ENCODE results near the gene PTPRB.

The PTPRB gene

DNA sequence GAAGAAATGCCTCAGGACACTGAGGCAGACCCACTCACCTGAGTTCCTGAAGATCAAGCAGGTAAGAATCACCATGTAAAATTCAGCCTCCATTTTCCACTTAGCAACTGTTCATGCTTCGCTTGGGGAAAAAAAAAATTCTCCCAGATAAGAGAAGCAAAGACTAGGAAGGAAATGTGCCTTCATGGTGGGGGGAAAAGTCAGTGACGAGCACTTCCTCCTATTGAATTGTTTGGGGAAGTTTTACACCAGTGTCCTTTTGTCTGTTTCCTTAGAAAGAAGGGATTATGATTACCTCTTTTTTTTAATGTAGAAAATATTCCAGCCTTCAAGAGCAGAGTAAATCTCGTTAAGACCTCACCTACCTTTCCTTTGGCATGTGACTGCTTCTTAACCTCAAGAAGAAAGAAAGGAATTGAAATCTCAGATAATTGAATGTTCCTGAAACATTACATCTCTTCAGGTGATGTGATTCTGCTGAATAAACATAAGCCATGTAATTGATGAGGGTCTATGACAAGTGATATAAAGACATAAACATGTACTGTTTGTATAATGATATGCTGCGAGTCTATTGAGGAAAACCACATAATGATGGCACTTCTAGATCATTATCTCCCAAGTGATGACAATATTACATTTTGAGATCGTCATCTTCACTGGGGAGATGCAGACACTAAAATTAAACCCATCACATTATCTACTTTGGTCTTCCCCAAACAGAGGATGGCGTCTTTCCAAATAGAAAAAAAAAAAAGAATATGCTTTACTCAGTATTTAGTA is at the start of gene PTPRB:
TSS of gene PTPRB (minus strand) at position 127 of the 783 bp plus-strand sequence. CDS start at position 93, 34 bp downstream.
- DNase-seq = no peak

DNA sequence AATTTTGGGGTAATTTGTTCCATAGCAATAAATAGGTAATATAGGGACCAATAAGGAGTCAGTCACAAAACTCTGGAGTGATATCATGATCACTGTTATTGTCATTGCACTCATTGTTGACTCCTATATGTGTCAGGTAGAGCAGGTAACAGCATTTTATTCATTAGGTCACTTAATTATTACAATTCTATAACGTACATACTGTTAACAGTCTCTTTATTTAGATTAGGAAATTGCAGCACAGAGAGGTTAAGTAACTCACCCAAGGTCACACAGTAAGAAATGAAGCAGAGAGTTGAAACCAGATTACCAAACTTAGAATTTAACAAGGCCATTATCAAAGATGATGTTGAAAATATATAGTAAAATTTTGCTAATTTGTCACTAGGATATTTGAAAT is 49.7 kb upstream of the PTPRB start:
- no peak for DNase-seq

DNA sequence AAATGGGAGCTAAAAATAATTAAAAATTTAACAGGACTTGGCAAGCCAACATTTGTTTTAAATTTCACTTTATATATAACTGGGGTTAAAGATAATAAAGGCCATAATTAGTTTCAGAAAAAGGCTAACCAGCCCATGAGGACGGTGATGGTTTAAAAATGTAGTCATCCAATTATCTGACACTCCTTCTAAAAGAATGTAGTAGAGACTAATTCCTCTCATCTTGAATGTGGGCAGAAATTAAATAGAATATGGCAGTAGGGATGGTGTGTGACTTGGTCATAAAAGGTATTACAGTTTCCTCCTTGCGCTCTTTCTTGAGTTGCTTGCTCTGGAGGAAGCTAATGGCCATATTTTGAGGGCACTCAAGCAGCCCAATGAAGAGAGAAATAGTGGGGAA is 49.1 kb upstream of the PTPRB start:
- no peak for DNase-seq

DNA sequence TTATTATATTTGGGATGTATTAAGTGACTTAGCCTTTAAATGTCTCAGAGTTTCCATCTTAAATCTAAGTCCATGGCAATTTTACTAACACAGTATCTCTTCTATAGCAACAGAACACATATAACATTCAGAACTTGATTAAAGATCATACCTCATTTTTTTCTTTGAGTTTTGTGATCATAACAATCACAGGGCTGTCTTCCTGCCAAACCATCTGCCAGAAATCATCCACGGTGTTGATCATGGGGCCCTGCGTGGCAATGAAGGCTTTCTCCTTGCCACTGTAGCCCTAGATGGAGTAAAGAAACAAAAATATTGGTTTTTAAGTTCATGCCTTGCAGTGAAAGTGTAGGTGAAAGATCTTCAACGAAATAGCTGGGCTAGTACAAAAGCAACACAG is 46.7 kb upstream of the PTPRB start:
- no peak for DNase-seq

DNA sequence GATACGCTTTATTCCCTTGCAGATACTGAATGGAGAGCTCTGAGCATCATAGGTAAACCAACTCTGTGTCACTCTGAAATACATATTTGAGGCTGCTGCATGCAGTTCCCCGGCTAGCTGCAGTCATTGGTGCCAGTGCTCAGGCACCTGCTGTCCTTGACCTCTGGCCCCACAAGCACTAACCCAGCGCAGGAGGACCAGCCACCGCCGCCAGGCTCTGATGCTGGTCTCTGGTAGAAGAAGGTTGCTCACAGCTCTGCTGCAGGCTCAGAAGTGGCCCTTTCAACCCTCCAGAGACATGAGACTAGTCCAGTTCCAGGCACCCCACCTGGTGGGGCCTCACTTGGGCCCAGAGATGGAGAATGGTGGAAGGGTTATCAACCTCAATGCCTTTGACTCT is 34.5 kb upstream of the PTPRB start:
- no peak for DNase-seq

DNA sequence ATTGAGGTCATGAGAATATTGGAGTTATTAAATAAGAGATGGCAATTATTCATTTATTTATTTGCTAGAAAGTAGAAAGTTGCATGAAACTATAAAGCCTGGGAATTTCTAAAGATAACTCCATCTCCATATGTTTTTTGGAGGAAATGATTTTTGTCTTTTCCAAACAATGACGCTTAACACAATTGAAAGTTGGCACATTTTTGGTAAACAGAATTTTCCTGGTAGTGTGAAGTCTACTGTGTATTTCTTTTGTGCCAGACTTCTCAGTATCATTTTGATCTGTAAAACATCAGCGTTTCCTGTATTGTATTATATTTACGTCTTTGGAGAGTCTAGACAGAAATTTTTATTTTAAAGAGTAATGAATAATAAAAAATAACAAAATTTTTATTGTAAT is 33.7 kb upstream of the PTPRB start:
- DNase-seq = no peak

DNA sequence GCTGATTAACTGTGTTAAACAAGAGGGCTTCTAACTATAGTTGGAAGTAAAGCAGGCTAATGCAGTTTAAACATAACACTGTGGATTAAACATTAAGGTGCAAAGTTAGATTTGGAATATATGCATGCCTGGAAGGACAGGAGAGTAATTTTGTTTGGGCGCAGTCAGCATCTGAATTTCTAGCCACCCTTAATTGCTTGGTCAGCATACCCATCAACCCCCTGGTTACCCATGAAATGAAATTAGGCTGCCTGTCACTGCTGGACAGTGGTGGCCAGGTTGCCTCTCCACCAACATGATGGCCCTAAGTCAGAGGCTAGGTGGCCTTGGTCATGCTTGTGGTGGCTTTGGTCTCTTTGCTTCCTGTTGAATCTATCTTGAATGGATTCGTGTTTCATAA is 30.0 kb upstream of the PTPRB start:
- no peak for DNase-seq

DNA sequence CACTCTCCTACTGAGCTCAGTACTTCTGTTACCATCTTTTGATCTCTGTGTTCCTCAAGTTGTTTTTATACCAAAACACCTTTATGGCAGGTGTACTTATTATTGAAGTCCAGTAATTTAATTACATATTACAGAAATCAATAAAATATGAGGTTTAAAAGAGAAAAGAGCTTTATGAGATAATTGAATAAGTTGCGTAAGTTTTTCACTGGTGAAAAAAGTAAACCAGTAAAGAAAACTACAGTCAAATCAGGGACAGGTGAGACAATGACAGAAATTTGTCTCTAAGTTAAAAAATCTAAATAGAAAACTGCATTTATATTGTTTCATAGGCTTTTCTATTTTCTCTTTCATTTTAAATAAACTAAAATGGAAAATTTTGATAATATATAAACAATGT is 29.1 kb upstream of the PTPRB start:
- no peak for DNase-seq

DNA sequence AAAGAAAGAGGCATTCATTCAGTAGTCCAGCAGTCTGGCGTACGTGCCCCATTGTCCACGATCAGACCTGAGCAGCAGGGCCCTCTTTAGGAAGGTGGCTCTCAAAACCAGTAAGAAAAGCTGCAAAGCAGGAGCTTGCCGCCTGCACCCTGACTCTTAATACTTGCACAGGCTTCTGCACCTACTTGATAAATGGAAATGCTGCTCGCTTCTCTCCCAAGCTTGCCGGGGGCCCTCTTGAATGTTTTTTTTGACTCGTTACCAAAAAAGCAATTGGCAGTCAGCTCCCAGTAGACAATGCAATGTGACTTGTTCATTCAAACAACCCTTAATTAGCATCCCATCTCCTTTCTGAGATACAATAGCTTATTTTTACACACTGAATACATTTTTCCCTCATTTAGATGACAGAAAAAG is 27.2 kb upstream of the PTPRB start:
- DNase-seq = peak; percentile 54 to 73

DNA sequence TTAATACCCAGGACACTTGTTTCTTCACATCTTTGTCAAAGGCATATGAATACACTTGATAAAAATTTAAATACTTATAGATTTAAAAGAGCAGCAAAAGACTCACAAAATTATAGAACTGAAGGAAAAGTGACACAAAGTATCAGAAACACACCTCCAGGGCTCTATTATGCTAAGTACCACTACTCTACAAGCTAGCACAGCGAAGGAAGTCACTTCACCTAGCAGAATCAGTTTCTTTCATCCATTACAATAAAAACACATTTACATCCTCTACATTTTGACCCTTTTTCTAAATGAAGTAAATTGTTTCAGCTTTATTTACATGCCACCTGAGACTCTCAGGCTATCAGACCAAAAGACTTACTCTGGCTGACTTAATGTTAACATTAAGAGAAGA is 26.6 kb upstream of the PTPRB start:
- DNase-seq = no peak

DNA sequence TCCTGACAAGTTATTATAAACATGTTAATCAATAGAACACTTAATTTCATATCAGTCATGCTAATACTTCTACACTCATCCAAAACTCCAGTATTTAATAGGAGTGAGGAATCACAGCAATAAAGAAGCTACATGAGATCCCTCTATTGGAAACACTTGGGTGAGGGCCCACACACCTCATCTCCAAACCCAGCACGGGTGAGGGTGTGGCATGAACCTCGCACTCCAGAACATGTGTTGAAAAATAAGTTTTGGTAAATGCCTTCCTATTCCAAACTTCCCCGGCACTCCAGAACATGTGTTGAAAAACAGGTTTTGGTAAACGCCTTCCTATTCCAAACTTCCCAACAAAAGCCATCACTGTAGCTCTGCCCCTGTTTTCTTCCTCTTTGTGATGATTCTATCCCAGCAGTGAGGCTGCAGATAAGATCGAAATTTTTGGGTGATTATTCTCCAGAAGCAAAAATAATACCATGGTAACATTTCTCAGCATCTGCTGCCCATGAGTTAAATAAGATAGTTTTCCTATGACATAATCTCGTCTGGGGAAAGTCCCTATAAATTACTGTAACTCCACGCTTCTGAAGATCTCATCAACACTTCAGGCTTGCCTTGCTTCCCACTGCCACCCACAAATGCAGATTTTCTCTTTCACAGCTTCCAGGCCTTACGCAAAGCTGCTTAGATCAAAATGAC is 24.4 kb upstream of the PTPRB start:
- DNase-seq = no peak

DNA sequence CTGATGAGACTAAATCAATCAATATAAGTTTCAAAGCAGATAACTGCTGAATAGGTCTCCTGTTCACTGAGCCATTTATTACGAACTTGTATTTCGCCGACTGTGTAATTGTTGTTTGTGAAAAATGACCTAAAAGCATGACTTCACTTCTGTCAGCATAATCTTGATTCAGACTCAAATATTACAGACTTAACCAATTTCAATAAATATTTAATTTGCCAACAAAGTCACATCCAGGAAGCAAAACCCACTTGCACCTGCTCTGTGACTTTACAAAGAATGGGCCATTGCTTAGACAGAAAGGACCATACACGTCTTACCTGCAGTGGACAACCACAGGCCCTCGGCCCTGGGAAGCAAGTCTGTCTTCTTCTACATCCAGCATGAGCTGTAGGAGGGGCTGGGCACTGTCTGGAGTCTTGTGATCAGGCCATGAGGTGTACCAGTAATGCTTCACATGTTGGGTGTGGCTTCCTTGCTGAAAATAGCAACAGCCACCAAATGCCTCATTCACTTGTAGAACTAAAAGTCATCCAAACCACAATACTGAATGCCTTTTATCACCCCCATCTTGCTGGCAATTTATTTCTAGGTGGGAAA is 23.5 kb upstream of the PTPRB start:
- no peak for DNase-seq

DNA sequence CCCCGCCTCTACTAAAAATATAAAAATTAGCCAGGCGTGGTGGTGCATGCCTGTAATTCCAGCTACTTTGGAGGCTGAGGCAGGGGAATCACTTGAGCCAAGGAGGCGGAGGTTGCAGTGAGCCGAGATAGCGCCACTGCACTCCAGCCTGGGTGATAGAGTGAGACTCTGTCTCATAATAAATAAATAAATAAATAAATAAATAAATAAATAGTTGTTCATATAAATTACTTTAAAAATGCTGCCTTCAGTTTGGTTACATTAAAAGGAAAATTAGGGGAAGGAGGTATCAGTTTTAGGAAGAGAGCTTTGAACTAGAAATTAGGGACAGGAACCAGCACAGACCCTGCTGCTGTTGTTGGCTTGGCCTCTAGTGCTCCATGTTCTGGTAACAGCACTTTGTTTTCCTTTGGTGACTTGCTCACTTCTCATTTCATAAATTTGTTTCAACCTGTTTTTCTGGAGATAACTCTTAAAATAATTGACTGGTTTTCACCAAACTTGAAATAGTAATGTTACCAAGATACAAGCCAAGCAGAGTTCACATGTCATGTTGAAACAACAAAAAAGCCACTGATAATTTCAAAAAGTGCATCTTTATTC is 22.9 kb upstream of the PTPRB start:
- DNase-seq = no peak

DNA sequence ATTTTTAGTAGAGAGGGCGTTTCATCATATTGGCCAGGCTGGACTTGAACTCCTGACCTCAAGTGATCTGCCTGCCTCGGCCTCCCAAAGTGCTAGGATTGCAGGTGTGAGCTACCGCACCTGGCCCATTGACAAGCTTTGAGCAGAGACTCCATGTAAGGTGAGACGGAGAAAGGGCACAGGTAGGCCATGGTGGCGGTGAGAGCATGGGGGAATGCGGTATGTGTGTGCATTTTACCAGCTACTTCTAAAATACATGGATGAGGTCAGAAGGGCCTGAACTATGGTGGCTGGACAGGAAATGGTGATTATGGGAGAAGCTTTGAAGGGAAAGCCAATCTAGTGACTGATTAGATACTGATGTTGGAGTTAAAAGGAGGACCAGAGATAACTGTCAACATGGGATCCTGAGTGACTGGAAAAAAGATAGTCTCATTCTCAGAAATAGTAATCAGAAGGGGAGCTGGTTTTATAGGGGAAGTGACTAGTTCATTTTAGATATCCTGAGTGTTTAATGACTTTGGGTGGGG is 21.9 kb upstream of the PTPRB start:
- DNase-seq = no peak

DNA sequence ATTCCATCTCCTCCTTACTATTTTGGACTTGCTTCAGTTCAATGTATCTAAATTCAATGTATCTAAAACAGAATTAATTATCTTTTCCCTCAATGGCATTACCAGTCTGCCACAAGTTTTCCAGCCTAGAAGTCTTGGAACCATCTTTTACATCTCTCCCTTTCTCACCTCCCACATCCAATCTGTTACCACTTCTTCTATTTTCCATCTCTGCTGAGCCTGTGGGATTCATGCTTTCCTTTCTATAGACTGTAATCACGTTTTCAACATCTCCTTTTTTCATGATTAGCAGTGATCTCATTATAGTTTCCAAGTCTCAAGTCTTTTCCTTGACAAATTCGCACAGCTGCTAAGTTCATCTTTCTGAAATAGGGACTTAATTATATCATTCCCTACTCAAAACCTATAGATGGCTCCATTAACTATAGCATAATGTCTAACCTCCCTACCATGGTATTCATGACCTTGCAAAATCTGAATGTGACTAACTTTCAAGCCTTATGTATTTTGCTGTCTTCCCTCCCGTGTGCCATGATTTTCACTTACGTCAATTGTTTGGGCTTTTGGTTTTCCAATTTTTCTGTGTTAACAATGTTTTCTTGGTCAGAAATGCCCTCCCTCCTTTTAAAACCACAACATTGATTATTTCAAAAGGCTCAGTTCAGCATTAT is 20.5 kb upstream of the PTPRB start:
- DNase-seq = no peak

DNA sequence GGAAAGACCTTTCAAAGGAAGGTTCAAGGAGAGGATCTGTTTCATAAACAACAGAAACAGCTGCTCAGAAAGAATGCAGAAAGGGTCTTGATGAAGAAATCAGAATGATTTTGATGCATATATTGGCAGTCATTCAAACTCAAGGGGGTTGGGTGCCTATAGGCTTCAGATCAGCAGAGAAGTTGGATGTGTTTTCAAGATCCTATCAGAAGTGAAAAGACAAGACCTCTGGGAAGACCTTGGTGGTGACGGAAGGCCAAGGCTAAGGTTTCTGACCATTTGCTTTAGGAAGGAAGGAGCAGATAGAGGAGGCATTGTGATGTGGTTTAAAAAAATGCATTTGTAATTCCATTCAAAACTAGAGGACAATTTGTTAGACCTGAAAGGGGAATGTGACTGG is 15.2 kb upstream of the PTPRB start:
- DNase-seq = no peak

DNA sequence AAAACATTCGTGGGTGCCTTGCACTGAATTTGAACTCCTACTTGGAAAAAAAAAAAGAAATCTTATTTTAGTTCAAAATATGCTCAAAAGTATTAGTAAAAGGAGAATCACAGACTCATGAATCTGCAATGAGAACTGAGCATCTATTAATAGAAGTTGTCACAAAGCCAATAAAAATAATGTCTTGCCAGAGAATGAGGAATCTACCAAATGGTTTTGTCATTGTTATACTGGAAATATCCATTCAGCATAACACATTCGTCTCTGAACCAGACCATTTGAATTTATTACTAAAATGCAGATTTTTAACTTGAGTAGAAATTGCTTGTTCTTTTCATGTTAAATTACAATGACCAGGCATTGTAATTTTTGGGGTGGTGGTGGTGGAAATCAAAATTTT is 11.6 kb upstream of the PTPRB start:
- DNase-seq = no peak

DNA sequence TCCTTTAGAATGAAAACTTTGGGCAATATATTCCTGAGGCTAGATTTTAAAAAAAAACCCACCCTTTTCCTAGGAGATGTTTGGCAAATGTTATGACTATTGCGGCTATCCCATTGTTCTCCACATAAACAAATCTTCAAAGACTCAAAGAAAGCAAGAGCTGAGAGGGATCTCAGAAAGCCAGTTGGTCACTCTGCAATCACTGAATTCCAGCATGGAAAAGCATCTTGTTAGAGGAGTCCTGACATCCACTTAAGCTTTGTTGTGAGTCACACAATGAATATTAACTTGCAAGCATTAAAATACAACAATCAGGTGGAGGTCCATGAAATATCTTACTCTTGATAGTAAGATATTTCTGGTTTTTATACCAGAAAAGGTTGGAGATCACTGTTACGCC is 11.0 kb upstream of the PTPRB start:
- DNase-seq = no peak

DNA sequence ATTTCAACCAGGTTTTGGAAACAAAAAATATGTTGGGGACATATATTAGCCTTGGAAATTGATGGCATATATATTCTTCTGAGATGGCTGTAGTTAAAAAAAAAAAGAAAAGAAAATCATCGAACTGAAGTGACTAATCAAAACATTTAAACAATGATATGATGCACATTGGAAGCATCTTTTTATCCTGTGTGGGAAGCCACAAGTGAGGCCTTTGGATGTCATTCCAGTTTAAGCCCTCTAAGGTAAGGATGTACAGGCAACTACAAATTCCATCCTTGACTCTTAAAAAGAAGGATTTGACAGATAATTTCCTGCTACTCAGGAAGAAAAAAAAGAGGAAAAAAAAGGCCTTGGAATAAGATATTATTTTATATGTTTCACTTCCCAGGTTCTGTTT is 9.6 kb upstream of the PTPRB start:
- DNase-seq = no peak

DNA sequence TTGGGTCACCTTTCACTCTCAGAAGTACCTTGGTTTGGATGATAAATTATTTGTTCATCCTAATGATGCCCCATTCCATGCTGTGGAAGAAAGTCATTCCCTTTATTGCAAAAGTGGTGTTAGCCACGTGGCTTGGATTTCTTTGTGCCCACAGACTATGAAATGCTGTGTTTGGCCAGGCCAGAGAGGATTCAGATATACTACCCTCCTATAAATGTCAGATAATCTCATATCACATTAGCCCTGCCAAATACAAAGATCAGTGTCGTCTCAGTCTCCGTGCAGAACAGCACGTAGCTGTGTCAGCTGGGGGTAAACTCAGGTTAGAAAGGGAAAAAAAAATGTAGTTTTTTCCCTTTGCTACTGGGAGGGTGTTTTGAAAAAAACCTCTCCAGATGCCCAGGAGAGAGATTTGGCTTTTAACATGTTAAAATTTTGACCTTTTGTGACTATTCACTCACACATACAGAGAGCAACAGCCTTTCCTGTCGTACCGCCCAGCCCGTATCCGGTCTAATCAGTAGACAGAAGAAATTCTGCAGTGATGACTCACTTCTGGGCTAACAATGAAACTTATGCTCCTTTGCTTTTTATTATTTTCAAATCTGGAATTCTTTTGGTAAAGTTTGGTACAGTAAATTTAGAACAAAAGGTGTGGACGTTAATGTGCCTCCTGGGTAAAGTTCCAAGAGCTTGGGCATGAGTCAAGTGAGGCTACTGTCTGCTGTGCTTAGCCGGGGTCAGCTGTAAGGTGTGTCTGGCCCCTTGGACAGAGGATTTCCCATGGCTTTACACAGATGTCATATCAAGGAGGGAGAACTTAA is 8.5 kb upstream of the PTPRB start:
- no peak for DNase-seq

DNA sequence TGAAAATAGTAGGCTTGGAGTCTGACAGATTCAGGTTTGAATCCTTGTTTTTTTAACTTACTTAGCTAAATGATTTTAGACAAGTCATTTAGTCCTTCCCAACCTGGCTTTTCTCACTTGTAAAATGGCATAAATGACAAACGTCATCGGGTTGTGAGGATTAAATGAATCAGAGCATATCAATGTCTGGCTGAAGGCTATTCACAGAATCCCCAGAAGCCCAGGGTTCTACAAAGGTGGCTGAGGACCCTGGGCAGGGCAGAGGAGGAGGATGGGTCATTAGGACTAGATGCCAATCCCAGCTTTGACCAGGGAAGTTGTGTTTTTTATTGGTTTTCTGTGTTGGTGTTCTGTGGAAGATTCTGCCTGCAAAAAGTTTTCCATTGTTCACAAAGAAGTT is 7.6 kb upstream of the PTPRB start:
- no peak for DNase-seq

DNA sequence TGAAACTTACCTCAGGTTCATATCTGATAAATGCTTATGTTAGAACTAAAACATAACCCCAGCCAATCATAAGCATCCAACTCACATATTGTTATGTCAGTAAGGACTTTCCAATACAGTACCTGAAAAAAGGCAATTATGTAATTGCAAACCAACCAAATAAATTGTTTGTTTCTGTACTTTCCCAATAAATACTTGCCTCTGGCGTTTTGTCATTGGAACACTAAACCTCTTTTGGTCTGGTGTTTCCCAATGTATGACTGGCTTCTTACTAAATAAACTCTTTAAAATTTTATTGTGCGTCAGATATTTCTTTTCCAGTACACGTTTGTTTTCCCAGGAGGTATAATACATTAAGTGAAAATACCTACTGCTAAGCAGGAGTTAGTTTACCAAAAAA is 6.7 kb upstream of the PTPRB start:
- DNase-seq = no peak
